ENCODE results near the gene EFCAB3. TPM values are rescaled to one million over a fixed set of nuclear protein-coding genes. Genes with fewer than 3 reads are reported as not detected.
A peak's percentile ranks its signal among the peaks of the same experiment; 100 is the strongest.
"Not testable (repeated sequence)": the region's sequence is repeated elsewhere in the genome, so short reads cannot be mapped to it uniquely, and the experiment has no call there.

The EFCAB3 gene
- total RNA-seq, 1 donor from 2014 or later, result not detected

DNA sequence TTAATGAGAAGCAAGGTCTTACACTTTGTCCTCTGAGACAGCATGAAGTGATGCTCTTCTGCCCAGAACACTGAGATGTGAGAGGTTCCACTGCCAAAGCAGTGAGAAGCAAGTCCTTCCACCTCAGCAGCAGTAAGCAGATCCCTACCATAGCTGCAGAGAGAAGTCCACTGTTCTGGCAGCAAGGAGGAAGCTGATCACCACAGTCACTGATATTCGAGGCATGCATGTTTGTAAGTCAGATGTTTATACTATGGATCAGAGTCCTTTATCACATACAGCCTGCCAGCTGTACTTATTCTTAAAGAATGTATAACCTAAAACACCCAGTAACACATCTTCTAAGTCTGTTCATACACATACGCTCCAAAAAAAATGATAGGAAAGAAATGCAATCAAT lies 25.1 kb downstream of the EFCAB3 start:
- Histone ChIP-seq H3K9me3 (ENCODE audit: insufficient read depth, low read depth, low read length) (no peaks in the 10 kb centered on the region), H3K79me2 (ENCODE audit: insufficient read depth, low read length) (no peaks in the 10 kb centered on the region), H3K4me1 (ENCODE audit: insufficient read depth, low read length) (no peaks in the 10 kb centered on the region), H2AFZ (ENCODE audit: low read depth, low read length) (no peak overlapping the region), H4K20me1 (ENCODE audit: insufficient read depth, low read length) (no peaks in the 10 kb centered on the region), H3K4me3 (ENCODE audit: insufficient read depth, low read depth, low read length) (no peak overlapping the region), H3K4me2 (ENCODE audit: low read length) (no peak overlapping the region), H3K27ac (ENCODE audit: low read depth, low read length) (no peak overlapping the region), H3K9ac (ENCODE audit: low read length) (no peak overlapping the region), H3K36me3 (ENCODE audit: insufficient read depth, low read length) (no peaks in the 10 kb centered on the region), H3K27me3 (ENCODE audit: insufficient read depth, low read length) (no peaks in the 10 kb centered on the region)
- FAIRE-seq (no peak), DNase-seq (ENCODE audit: low read depth) (no peak)
- no peak for TF ChIP-seq EZH2 (IDR thresholded peaks at IDR 0.05; ENCODE audit: insufficient read depth, low read length)
- TF ChIP-seq, protein P1, sequence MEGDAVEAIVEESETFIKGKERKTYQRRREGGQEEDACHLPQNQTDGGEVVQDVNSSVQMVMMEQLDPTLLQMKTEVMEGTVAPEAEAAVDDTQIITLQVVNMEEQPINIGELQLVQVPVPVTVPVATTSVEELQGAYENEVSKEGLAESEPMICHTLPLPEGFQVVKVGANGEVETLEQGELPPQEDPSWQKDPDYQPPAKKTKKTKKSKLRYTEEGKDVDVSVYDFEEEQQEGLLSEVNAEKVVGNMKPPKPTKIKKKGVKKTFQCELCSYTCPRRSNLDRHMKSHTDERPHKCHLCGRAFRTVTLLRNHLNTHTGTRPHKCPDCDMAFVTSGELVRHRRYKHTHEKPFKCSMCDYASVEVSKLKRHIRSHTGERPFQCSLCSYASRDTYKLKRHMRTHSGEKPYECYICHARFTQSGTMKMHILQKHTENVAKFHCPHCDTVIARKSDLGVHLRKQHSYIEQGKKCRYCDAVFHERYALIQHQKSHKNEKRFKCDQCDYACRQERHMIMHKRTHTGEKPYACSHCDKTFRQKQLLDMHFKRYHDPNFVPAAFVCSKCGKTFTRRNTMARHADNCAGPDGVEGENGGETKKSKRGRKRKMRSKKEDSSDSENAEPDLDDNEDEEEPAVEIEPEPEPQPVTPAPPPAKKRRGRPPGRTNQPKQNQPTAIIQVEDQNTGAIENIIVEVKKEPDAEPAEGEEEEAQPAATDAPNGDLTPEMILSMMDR (IDR thresholded peaks at IDR 0.05; ENCODE audit: insufficient read depth, low read depth, low read length), result no peak
- Mint-ChIP-seq H3K36me3 (ENCODE audit: low read depth, unreplicated experiment) (no peaks in the 10 kb centered on the region), H3K27ac (ENCODE audit: unreplicated experiment) (no peak overlapping the region), H3K9me3 (ENCODE audit: unreplicated experiment) (peaks cover 5% of the 10 kb centered on the region), H3K4me1 (ENCODE audit: low read depth, unreplicated experiment) (no peaks in the 10 kb centered on the region), H3K27me3 (ENCODE audit: low read depth, unreplicated experiment) (peaks cover 5% of the 10 kb centered on the region), H3K4me3 (ENCODE audit: unreplicated experiment) (no peak overlapping the region)

DNA sequence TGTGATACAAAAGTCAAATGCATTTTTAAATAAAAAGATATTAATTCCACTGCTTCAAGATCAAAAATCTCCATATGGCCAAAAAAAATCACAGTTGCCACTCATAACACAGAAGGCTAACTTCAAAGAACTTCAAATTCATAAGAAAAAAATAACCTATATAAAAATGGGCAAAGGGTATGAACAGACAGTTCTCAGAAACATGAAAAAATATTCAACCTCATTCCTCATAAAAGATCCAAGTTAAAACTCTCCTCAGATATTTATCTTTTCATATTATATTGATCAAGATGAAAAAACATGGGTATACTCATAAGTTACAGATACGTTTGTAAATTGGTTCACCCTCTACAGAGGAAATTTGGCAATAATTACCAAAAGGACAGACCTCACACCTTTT lies 32.7 kb downstream of the EFCAB3 start:
- not testable (repeated sequence) for H3K9ac ChIP-seq (ENCODE audit: low read length); H3K79me2 ChIP-seq (ENCODE audit: insufficient read depth, low read length); DNase-seq (ENCODE audit: low read depth); H3K9me3 Mint-ChIP-seq (ENCODE audit: unreplicated experiment); H3K27me3 Mint-ChIP-seq (ENCODE audit: low read depth, unreplicated experiment); H3K4me3 ChIP-seq (ENCODE audit: insufficient read depth, low read depth, low read length); H3K27me3 ChIP-seq (ENCODE audit: insufficient read depth, low read length); H3K4me1 Mint-ChIP-seq (ENCODE audit: low read depth, unreplicated experiment); H3K4me2 ChIP-seq (ENCODE audit: low read length); H3K36me3 Mint-ChIP-seq (ENCODE audit: low read depth, unreplicated experiment); H2AFZ ChIP-seq (ENCODE audit: low read depth, low read length); H3K4me1 ChIP-seq (ENCODE audit: insufficient read depth, low read length); H3K27ac ChIP-seq (ENCODE audit: low read depth, low read length); FAIRE-seq; H3K4me3 Mint-ChIP-seq (ENCODE audit: unreplicated experiment); H4K20me1 ChIP-seq (ENCODE audit: insufficient read depth, low read length); H3K27ac Mint-ChIP-seq (ENCODE audit: unreplicated experiment); H3K9me3 ChIP-seq (ENCODE audit: insufficient read depth, low read depth, low read length); H3K36me3 ChIP-seq (ENCODE audit: insufficient read depth, low read length)

DNA sequence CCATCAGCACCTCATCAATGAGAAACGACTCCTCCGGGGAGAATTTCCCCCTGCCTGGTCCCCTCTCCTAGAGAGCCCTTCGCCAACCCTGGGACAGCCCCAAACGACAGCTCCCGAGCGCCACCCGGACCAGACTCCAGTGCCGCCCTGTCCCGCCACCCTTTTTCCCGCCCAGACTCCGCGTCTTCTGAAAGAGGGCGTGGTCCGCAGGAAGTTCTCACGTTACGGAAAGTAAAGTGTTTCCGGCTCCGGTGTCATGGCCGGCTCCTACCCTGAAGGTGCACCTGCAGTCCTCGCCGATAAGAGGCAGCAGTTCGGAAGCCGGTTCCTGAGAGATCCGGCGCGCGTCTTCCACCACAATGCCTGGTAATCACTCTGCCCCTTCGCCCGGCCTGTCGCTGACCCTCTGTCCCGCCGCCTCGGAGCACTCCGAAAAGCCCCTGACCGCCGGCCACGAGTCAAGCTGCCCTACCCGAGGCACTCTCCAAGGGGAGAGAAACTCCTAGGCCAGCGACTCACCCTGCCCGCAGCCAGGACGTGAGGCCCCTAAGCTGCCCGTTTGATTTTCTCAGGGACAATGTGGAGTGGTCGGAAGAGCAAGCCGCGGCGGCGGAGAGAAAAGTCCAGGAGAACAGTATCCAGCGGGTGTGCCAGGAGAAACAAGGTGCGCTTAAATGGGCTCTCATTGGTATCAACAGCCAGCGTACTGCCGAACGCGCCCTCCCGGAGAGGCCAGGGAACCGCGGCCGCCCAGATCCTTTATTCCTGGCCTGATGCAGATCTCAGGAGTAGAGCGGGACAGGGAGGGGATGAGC lies 43.5 kb downstream of the EFCAB3 start, which contains the start of gene METTL2A:
TSS of gene METTL2A (plus strand) at position 251 of the 815 bp plus-strand sequence. CDS start at position 257, 6 bp downstream.
- Mint-ChIP-seq H3K4me3 (ENCODE audit: unreplicated experiment) (peak within 1 kb of the TSS; percentile 97), H3K27ac (ENCODE audit: unreplicated experiment) (peak within 1 kb of the TSS; percentile 75)
- not testable (repeated sequence) for H3K79me2 ChIP-seq (ENCODE audit: insufficient read depth, low read length); H3K36me3 ChIP-seq (ENCODE audit: insufficient read depth, low read length); H3K9me3 ChIP-seq (ENCODE audit: insufficient read depth, low read depth, low read length); H3K27me3 ChIP-seq (ENCODE audit: insufficient read depth, low read length); H3K27me3 Mint-ChIP-seq (ENCODE audit: low read depth, unreplicated experiment); FAIRE-seq; H3K4me1 ChIP-seq (ENCODE audit: insufficient read depth, low read length); H3K9me3 Mint-ChIP-seq (ENCODE audit: unreplicated experiment); H3K36me3 Mint-ChIP-seq (ENCODE audit: low read depth, unreplicated experiment); H4K20me1 ChIP-seq (ENCODE audit: insufficient read depth, low read length); H3K4me1 Mint-ChIP-seq (ENCODE audit: low read depth, unreplicated experiment)
- DNase-seq (ENCODE audit: low read depth), result peak; percentile 74
- Histone ChIP-seq H3K9ac (ENCODE audit: low read length) (peak within 1 kb of the TSS; percentile 84), H2AFZ (ENCODE audit: low read depth, low read length) (peak within 1 kb of the TSS; percentile 80), H3K27ac (ENCODE audit: low read depth, low read length) (peak within 1 kb of the TSS; percentile 30), H3K4me2 (ENCODE audit: low read length) (peak within 1 kb of the TSS; percentile 88), H3K4me3 (ENCODE audit: insufficient read depth, low read depth, low read length) (peak within 1 kb of the TSS; percentile 77)
- peak; percentile 33 for TF ChIP-seq EZH2 (IDR thresholded peaks at IDR 0.05; ENCODE audit: insufficient read depth, low read length)
- TF ChIP-seq, protein P1 (IDR thresholded peaks at IDR 0.05; ENCODE audit: insufficient read depth, low read depth, low read length), result peak; percentile 10

DNA sequence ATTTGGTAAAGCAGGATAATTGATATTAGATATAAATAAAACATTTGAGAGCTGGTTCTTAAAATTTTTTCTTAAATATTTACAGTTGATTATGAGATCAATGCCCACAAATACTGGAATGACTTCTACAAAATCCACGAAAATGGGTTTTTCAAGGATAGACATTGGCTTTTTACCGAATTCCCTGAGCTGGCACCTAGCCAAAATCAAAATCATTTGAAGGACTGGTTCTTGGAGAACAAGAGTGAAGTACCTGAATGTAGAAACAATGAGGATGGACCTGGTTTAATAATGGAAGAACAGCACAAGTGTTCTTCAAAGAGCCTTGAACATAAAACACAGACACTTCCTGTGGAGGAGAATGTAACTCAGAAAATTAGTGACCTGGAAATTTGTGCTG lies 45.9 kb downstream of the EFCAB3 start:
- FAIRE-seq; H3K79me2 ChIP-seq (ENCODE audit: insufficient read depth, low read length); H3K36me3 Mint-ChIP-seq (ENCODE audit: low read depth, unreplicated experiment); H3K27me3 Mint-ChIP-seq (ENCODE audit: low read depth, unreplicated experiment); H3K4me2 ChIP-seq (ENCODE audit: low read length); H3K9ac ChIP-seq (ENCODE audit: low read length); H3K9me3 ChIP-seq (ENCODE audit: insufficient read depth, low read depth, low read length); H3K27ac ChIP-seq (ENCODE audit: low read depth, low read length); H3K27ac Mint-ChIP-seq (ENCODE audit: unreplicated experiment); H4K20me1 ChIP-seq (ENCODE audit: insufficient read depth, low read length); H3K4me1 ChIP-seq (ENCODE audit: insufficient read depth, low read length); H3K4me3 ChIP-seq (ENCODE audit: insufficient read depth, low read depth, low read length); H3K36me3 ChIP-seq (ENCODE audit: insufficient read depth, low read length); H2AFZ ChIP-seq (ENCODE audit: low read depth, low read length); H3K27me3 ChIP-seq (ENCODE audit: insufficient read depth, low read length); H3K9me3 Mint-ChIP-seq (ENCODE audit: unreplicated experiment); H3K4me3 Mint-ChIP-seq (ENCODE audit: unreplicated experiment); DNase-seq (ENCODE audit: low read depth); H3K4me1 Mint-ChIP-seq (ENCODE audit: low read depth, unreplicated experiment): not testable (repeated sequence)

All from astrocyte (in vitro differentiated cells and primary cell).